HUDEP-2 (cell line): ENCODE measurements around the gene SCN9A.

Source experiments
- DNase-seq, 76 experiments: peaks; one replicate each; lab custom pipeline; 2025; ENCODE audit not compliant: unreplicated experiment in 76 of 76; lab: John Stamatoyannopoulos, UW

SCN9A gene

DNA sequence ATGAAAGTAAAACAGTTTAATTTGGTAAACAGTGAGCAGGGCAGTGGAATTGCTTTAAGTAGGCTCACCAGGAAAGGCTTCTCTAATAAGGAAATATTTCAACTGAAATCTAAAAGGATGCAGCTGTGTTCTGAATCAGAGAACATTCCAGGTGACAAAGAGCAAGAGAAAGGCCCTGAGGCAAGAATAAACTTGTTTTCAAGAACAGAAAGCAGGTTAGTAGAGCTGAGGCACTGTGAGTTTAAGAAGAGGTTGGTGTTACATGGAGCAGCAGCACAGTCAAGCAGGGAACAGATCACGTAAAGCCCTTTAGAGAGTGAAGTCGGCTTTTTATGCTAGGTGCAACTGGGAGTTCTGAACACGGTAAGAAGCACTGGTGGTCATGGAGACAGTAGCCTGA lies 191.0 kb downstream of the SCN9A start:
- DNase-seq, result no peak

DNA sequence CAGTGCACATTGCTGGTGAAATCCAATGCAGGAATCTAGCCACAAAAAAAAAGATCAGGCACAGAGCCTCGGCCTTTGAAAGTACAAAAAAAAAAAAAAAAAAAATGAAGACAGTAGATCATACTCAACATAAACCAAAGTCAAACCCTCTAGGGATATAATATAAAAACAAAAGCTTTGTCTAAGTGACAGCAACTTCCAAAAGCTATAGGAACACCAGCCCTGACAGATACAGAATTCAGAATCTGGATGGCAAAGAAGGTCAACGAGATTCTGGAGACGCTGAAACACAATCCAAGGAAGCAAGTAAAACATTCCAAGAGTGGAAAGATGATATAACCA lies 194.0 kb downstream of the SCN9A start:
- DNase-seq, result no peak

DNA sequence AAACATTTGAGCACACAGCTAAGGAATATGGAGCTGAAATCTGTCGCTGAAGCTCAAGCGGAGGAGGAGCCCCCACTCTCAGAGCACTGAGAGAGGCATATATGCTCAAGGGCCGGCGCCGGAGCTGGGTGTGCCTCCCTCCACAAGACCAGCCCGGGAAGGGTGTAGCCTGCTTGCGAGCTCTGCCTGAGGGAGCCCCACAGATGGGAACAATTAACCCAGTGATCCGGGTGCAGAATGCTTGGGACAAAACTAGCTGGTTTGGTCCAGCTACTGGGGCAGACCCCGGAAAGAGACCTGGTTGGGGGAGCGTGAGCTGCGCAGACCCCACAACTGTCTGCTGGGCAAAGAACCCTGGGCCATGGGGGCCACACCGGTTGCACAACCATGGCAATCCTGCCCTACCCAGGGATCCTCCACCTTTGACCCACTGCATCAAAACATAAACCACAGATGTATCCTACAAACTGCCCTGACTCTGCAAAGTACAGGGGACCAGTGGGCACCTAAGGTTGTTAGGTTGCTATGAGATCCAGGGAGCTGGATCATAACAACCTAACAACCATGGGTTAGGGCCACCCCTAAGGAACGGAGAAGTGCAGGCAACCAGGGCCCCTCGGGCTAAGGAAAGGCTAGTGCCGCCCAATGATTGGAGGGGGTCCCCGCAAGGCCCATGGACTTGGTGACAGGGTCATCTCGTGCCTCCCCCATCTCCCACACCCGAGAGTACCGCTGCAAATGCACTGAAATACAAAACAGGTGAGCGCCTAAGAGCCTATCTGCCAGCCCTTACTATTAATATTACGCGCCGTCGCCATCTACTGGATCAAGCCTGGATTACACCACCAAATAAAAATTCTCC lies 194.6 kb downstream of the SCN9A start:
- peak in 25 of 76 experiments; percentile 1 to 48 (median 13) for DNase-seq

DNA sequence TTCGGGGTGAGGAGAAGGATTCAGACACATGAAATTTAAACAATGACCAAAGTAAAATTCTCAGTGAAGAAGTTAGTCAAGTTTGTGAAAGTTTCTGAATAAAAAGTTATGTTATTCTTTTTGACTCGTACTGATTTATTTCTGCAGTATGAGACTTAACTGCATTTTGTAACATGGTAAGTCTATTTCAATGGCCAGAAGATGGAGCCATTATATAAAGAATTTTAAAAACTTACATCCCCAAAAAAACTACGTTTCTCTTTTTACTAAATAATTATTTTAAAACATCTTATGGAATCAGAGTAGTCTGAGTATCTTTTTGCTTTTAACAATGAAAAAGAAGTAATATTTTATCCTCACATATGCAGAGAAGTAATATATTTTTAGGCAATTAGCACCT lies 196.5 kb downstream of the SCN9A start:
- DNase-seq, result no peak

DNA sequence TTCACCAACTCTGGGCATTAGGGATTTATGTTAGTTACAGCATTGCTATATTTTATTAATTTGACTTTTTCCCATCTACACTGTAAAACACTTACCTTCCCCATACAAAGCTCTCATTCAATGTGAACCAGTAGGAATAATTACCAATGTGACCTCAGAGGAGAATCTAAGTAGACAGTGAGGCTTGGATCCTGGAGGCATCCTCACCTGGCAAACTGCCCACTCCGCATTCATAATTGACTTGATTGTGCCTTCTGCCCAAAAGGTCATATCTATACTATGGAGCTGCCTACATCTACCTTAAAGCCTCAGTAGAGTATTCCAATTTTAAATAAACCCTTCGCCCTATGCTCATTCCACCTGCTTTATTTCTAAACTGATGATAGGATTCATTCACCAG lies 202.5 kb downstream of the SCN9A start:
- no peak for DNase-seq

DNA sequence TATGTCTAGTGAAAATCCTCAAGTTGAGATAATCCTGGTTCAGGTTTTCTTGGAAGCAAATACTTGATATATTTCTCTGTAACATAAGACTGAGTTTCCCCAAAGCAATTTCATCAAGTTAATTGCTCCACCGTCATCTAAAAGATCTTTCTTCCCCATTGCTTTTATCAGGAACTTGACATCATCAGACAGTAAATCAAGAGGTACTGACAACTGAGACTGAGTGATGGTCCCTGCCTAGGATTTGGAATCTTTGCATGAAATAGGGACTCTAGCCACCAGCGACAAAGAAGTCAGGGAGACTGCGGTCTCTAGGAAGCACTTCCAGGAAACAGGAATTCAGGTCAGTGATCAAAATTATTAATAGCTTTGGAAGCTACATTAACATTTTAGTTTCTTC lies 204.5 kb downstream of the SCN9A start:
- no peak for DNase-seq

DNA sequence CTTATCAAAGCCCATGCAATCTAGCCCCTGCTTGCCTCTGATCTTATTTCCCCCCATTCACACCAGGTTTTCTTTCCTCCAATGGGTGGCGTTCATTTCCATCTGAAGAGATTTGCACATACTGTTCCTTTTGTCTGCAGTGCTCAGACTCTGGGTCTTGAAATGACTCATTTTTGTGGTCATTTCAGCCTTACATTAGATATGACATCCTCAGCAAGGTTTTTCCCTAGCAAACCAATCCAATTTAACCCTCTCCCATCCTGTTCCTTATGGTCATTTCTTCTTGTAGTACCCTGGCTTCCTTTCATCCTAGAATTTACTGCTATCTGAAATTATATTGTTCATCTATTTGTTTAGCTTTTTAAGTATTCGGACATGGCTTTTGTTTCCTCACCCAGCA lies 205.4 kb downstream of the SCN9A start:
- DNase-seq, result no peak

DNA sequence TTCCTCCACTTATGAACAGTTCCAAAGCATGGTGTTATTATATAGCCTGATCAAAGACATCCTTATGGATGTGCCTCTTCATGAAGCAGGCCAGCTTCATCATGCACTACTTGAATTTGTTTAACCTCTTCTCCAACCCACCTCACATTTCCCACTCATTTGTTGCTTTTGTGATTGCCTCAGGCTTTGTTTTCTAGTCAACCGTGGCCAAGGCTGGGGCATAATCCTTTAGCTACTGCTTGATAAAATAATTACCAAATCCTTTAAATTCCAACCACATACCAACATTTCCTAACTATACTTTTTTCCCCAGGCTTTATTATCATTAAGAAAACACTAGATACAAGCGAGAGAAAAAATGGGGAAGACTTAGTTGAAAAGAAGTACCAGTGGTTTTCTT lies 208.3 kb downstream of the SCN9A start:
- DNase-seq, result no peak

DNA sequence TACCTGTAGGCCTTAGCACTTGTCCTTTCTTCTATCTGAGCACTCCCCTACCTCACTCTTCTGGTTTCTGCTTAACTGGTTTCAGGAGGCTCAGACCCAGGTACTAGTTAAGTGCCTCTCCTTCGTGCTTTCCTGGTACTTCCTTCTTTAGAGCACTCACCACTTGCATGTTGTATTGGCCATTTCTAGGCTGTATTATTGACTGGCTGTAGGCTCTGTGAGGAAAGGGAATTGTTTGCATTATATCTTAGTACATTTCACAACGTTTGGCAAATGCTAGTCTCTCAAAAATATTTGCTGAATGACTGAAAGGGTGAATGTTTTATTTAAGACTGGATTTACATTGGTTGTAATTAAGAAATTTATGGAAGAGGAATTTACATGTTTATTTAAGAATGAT lies 212.0 kb downstream of the SCN9A start:
- DNase-seq, result no peak

DNA sequence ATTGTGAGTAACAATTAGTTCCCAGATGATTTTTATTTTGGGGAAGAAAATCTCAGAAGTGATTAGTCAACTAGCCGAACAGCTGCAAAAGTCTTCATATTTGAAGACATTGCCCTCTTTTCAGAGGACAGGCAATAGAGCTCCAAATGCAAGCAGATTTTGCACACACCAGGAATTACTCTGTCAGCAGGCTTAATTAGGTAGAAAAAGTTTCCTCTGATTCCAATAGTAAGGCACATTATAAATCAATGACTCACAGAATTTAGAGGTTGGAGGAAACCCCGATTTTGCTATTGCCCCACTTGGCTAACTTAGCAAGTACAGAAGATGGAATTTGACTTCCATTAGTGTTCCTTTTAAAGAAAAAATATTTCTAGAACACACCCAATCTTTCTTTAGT lies 217.2 kb downstream of the SCN9A start:
- no peak for DNase-seq

DNA sequence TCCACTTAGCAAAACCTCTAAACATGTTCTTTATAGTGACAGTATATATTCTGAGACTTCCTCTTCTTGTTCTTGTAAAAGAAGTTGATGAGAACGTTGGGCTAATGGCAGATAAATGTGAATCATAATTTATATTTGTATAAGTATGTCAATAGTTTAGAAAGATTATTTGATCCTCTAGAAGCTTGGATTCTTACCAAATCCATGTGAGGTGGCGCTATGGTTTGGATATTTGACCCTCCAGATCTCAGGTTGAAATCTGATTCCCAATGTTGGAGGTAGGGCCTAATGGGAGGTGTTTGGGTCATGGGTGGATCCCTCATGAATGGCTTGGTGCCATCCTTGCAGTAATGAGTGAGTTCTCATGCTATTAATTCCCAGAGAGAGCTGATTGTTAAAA lies 218.2 kb downstream of the SCN9A start:
- DNase-seq, result no peak

DNA sequence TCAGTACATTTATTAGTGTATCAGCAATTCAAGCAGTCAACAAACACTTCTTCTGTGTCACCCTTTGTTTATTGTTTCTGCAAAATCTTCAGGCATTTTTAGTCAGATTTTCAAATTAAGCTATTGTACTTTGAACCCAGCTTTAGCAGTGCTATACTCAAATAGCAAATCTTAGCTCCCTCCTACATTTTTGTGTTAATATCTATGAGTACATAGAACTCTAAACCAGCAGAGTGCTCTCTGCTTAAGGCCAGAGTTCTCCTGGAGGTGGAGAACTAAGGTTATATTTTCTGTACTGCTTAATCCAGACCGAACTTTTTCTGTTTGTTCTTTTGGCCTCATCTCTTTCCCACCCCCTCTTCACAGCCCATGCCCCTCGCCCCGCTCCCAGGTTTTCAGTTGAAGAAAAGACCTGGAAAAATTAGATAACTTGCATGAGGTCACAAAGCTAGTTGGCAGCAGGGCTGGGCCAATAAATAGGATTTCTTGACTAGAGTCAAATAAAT lies 218.7 kb downstream of the SCN9A start:
- no peak for DNase-seq

DNA sequence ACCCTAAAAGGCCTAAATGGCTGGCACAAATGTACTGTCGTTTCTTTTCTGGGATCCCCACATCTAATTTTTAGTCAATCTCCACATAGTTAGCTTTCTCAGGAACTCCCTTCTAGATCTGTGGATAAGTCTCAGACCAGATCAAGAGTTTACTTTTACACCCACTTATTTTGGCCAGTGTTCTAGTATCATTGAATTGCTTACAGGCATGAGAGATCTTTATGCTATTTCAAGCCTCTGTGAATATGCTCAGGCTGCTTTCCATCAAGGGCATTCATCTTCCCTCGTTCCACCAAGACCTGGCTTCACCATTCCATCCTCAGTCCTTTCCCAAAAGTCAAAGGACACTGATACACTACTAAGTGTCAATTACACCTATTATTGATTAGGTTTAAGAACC lies 220.2 kb downstream of the SCN9A start:
- DNase-seq, result no peak

DNA sequence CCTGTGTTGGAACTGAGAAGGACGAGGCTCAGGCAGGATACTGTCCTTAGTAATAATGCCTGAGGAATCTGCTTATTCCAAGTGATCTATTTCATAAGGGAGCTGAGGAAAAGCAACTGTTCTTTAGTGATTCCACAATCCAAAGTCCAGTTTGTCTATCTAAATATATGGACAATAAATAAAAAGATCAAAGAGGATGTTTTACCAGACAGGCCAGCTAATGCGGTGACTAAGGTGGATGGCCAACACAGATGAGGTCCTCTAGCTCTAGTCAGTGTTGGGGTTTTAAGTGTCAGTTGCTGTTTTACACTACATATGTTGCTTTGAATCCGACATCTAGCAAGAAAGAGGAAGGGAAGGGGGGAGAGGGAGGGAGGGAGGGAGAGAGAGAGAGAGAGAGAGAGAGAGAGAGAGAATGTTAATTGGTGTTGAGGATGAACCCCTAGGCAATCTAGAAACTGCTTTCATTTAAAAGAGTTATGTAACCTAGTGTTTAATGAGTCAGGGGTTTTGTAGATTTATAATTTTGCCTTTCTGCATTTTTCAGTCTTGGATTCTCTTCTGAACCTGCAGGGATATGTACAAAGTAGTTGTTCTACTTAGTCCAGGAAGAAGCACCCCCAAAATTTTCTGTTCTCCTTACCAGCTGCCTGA lies 220.9 kb downstream of the SCN9A start:
- no peak for DNase-seq

DNA sequence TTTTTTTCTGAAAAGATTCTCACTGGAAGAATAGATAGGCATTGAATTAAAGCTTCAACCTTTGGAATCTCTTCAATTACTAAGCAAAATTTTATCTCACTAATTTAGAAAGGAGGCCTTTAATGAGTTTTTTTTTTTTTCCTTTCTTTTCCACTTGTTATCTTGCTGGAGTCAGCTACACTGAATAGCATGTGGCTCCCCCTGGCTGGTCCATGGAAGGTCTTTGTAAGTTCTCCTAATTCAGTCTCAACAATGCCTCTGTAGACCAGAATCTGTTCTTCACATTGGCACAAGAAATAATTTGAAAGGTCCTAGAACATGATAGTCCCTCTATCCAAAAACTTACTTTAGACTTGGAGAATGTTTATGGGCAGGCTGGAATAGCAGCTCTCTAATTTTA lies 223.7 kb downstream of the SCN9A start:
- no peak for DNase-seq

DNA sequence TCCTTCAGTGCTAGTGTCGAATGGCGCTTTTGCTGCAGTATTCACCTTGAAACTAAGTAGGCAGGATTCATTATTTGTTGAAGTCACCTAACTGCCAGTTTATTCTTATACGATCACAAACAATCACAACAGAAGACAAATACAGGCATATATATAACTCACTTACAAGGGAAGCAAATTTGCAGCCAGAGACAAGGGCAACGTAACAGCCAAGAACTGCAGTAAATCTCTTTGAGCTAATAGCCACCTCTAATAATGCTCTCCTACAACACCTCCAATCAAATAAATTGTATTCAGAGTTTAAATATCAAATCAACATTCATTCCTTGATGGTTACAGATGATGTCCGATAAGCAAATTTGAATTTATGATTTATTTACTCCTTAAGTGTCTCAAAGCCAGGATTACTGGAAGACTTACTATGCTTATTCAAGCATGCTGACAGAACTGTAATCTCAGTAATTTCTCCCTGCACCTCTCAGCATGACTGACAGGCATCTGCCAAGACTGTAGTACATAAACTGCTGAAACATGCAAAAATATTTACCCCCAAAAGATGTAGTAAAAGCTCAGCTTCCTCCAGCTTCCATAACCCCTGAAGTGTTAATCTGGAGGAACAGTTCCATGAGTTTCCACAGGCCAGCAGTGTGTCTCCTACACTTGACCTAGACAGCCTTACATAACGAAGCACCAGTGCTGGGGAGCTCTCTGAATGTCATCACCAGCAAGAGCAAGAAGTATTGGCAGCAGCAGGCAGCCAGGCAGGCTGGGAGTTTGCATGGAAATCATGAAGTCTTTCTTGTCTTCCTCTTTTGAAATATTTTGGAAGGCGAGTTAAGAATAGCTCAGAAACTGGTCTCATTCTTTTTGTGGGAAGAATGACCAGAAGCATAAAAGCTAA lies 227.0 kb downstream of the SCN9A start:
- no peak for DNase-seq

DNA sequence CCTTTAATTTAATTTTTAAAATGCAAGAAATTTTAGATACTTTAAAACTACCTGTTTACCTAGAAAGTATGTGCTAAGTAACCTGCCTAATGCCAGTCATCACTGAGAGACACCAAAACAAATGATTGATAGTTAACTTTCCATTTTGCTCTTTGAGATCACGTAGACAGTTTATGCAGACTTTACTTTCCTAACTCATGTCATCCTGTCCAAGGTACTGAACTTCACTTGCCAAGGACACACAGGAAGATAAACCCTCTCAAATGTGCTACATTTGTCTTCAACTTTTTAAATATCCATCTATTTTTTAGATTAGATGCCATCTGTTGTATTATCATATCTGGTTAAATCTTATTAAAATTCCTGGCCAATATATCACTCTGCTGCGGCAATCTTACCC lies 227.9 kb downstream of the SCN9A start:
- DNase-seq, result no peak
